NCI-H82 treated with DMSO at 0.1 percent for 48 hours (cell line): ENCODE measurements around the gene IL1RAPL1.
"Not testable (repeated sequence)": the region's sequence is repeated elsewhere in the genome, so short reads cannot be mapped to it uniquely, and the experiment has no call there.

ENCODE experiments used
- DNase-seq: peaks from one replicate; lab custom pipeline; 2025; ENCODE audit not compliant: unreplicated experiment; lab: John Stamatoyannopoulos, UW

Gene IL1RAPL1

GRCh38 chrX:28766561-28766960, 179.3 kb downstream of the IL1RAPL1 start:
- not testable (repeated sequence) for DNase-seq

GRCh38 chrX:28773807-28774206, 186.6 kb downstream of the IL1RAPL1 start:
- no peak for DNase-seq

GRCh38 chrX:28787206-28787605, 200.0 kb downstream of the IL1RAPL1 start:
- no peak for DNase-seq

GRCh38 chrX:28800671-28801070, 213.4 kb downstream of the IL1RAPL1 start:
- not testable (repeated sequence) for DNase-seq

- no peak for DNase-seq
These were observed 215.4 kb downstream of the IL1RAPL1 start for GRCh38 chrX:28802625-28803024.

- no peak for DNase-seq
These were observed 248.7 kb downstream of the IL1RAPL1 start for GRCh38 chrX:28835991-28836390.

GRCh38 chrX:28843817-28844216, 256.6 kb downstream of the IL1RAPL1 start:
- DNase-seq, result no peak

GRCh38 chrX:28847423-28847822, 260.2 kb downstream of the IL1RAPL1 start:
- DNase-seq, result no peak

- DNase-seq, result no peak
These were observed 261.5 kb downstream of the IL1RAPL1 start for GRCh38 chrX:28848707-28849106.

GRCh38 chrX:28850955-28851354, 263.7 kb downstream of the IL1RAPL1 start:
- DNase-seq, result no peak

- DNase-seq, result no peak
These were observed 264.6 kb downstream of the IL1RAPL1 start for GRCh38 chrX:28851871-28852270.

- no peak for DNase-seq
These were observed 267.4 kb downstream of the IL1RAPL1 start for GRCh38 chrX:28854637-28855036.

- no peak for DNase-seq
These were observed 289.2 kb downstream of the IL1RAPL1 start for GRCh38 chrX:28876408-28876807.

- DNase-seq, result no peak
These were observed 289.7 kb downstream of the IL1RAPL1 start for GRCh38 chrX:28876901-28877300.

GRCh38 chrX:28880136-28880535, 292.9 kb downstream of the IL1RAPL1 start:
- DNase-seq, result no peak

- no peak for DNase-seq
These were observed 297.6 kb downstream of the IL1RAPL1 start for GRCh38 chrX:28884823-28885222.

GRCh38 chrX:28888416-28888815, 301.2 kb downstream of the IL1RAPL1 start:
- DNase-seq, result no peak

GRCh38 chrX:28889591-28890090, 302.4 kb downstream of the IL1RAPL1 start:
- DNase-seq, result no peak

- DNase-seq, result no peak
These were observed 314.4 kb downstream of the IL1RAPL1 start for GRCh38 chrX:28901637-28902036.

- DNase-seq, result no peak
These were observed 323.2 kb downstream of the IL1RAPL1 start for GRCh38 chrX:28910487-28910886.

GRCh38 chrX:28920153-28920943, 333.1 kb downstream of the IL1RAPL1 start:
- peak; percentile 9 for DNase-seq

- DNase-seq, result no peak
These were observed 334.9 kb downstream of the IL1RAPL1 start for GRCh38 chrX:28922106-28922505.

- no peak for DNase-seq
These were observed 359.6 kb downstream of the IL1RAPL1 start for GRCh38 chrX:28946846-28947245.
